Measurements from ENCODE around the gene RERE. TPM values are rescaled to one million over a fixed set of nuclear protein-coding genes. Genes with fewer than 3 reads are reported as not detected.

The RERE gene
- total RNA-seq, 4 donors from 2014 or later, result 51.2 to 1,226 (median 253) TPM

DNA sequence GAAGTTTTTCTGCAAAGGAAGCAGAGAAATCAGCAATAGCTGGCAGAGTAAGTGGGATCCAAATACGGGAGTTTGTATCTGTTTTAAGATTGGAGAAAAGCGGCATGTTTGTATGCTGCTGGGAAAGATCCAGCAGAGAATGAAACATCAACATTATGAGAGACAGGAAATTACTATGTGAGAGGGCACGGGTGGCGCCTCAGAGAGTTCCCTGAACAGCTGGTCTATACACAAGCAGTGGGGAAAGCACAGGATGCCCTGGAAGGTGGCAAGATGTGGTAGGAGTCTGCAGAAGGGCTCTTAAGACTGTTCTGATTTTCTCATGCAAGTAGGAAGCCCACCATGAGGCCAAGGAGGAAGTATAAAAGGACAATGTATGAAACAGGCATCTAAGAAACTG, 130.4 kb downstream of the RERE start:
- Histone ChIP-seq H3K9me3 (no peaks in the 10 kb centered on the region), H3K36me3 (no peaks in the 10 kb centered on the region), H3K27ac (peak overlapping the region; percentile 51 to 64), H3K4me1 (peaks cover 0 to 10% of the 10 kb centered on the region in 2 donors), H3K27me3 (no peaks in the 10 kb centered on the region), H3K4me3 (no peak overlapping the region)
- intact Hi-C loops (cut with DNase I; ENCODE audit: low total_unique reads), result no loop called here
- DNase-seq, result no peak
- no peak for TF ChIP-seq POLR2A (IDR thresholded peaks at IDR 0.05)
- TF ChIP-seq, protein P1, sequence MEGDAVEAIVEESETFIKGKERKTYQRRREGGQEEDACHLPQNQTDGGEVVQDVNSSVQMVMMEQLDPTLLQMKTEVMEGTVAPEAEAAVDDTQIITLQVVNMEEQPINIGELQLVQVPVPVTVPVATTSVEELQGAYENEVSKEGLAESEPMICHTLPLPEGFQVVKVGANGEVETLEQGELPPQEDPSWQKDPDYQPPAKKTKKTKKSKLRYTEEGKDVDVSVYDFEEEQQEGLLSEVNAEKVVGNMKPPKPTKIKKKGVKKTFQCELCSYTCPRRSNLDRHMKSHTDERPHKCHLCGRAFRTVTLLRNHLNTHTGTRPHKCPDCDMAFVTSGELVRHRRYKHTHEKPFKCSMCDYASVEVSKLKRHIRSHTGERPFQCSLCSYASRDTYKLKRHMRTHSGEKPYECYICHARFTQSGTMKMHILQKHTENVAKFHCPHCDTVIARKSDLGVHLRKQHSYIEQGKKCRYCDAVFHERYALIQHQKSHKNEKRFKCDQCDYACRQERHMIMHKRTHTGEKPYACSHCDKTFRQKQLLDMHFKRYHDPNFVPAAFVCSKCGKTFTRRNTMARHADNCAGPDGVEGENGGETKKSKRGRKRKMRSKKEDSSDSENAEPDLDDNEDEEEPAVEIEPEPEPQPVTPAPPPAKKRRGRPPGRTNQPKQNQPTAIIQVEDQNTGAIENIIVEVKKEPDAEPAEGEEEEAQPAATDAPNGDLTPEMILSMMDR (IDR thresholded peaks at IDR 0.05), result no peak

DNA sequence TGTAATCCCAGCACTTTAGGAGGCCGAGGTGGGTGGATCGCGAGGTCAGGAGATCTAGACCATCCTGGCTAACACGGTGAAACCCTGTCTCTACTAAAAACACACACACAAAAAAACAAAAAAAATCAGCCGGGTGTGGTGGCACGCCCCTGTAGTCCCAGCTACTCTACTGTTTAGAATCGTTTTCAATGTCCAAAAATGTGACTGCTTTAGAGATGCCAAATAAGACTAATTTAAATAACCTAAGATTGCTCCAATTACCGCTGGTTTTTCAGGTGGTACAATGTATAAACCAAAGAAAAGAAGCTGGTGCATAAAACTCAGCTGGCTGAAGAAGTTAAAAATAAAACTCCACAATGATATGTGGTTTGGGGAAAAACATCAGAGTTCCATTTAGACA, 132.0 kb downstream of the RERE start:
- Histone ChIP-seq H3K36me3 (no peaks in the 10 kb centered on the region), H3K27ac (no peak overlapping the region), H3K9me3 (no peaks in the 10 kb centered on the region), H3K4me1 (peaks cover 0 to 10% of the 10 kb centered on the region in 2 donors), H3K4me3 (no peak overlapping the region), H3K27me3 (no peaks in the 10 kb centered on the region)
- DNase-seq, result no peak
- intact Hi-C loops (cut with DNase I; ENCODE audit: low total_unique reads), result no loop called here
- TF ChIP-seq, protein P1 (IDR thresholded peaks at IDR 0.05), result no peak
- TF ChIP-seq POLR2A (IDR thresholded peaks at IDR 0.05), result no peak

DNA sequence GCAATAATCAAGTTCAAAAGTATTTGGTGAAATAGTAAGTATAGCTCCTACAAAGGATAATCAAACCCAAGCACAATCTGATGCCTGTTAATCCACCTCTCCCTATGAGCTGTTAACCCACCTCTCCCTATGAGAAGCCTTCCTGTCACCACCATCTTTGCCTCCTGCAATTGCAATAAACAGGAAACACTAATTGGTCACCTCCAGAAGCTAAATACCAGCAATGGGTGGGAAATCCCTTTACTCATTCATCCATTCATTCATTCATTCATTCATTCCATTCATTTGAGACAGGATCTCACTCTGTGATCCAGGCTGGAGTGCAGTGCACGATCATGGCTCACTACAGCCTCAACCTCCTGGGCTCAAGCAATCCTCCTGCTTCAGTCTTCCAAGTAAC, 132.8 kb downstream of the RERE start:
- no peak for TF ChIP-seq POLR2A (IDR thresholded peaks at IDR 0.05)
- TF ChIP-seq, protein P1 (IDR thresholded peaks at IDR 0.05), result no peak
- Histone ChIP-seq H3K36me3 (no peaks in the 10 kb centered on the region), H3K27me3 (no peaks in the 10 kb centered on the region), H3K27ac (no peak overlapping the region), H3K9me3 (no peaks in the 10 kb centered on the region), H3K4me1 (peaks cover 0 to 10% of the 10 kb centered on the region in 2 donors), H3K4me3 (no peak overlapping the region)
- intact Hi-C loops (cut with DNase I; ENCODE audit: low total_unique reads), result no loop called here
- DNase-seq, result no peak

DNA sequence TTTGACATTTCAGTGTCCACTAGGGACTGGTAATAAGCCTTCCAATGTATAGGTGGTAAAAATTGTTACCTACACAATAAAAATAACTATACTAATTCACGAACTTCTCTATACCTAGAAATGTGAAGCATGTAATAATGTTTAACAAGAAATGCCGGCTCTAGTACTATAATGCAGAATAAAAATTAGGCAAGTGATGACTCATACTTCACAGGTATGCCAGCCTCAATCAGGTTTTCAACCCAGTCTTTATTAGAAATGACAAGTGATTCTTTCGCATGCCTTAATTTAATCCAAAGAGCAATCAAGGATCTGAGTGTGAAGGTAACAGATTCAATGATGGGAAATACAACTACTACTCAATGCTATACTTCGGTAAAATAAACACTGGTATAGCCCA, 134.9 kb downstream of the RERE start:
- DNase-seq, result no peak
- Histone ChIP-seq H3K27me3 (no peaks in the 10 kb centered on the region), H3K4me3 (no peak overlapping the region), H3K9me3 (no peaks in the 10 kb centered on the region), H3K36me3 (no peaks in the 10 kb centered on the region), H3K27ac (no peak overlapping the region), H3K4me1 (peaks cover 2 to 8% of the 10 kb centered on the region in 2 donors)
- intact Hi-C loops (cut with DNase I; ENCODE audit: low total_unique reads), result no loop called here
- no peak for TF ChIP-seq POLR2A (IDR thresholded peaks at IDR 0.05)
- TF ChIP-seq, protein P1 (IDR thresholded peaks at IDR 0.05), result no peak

DNA sequence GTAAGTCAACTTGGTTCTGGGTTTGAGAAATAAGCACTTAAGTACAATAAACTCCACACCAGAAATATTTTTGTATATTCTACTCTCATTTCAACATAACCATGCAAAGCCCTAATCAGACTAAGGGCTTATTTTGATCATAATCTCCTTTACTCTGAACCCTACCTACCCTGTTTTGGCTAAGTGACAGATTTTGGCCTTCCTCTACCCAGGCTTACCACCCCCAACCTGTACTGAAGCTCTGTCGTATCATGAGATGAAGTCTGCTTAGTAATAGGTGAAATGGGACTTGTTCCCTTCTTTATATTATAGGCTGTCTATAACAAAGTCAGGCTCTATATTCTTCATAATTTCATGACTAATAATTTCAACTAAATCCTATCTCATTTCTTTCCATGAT, 135.5 kb downstream of the RERE start:
- no peaks in the 10 kb centered on the region for H3K9me3 ChIP-seq
- no peak for DNase-seq
- H3K27ac ChIP-seq, result no peak overlapping the region
- no peaks in the 10 kb centered on the region for H3K27me3 ChIP-seq
- H3K36me3 ChIP-seq, result no peaks in the 10 kb centered on the region
- H3K4me3 ChIP-seq, result no peak overlapping the region
- TF ChIP-seq POLR2A (IDR thresholded peaks at IDR 0.05), result no peak
- TF ChIP-seq, protein P1 (IDR thresholded peaks at IDR 0.05), result no peak
- intact Hi-C loops (cut with DNase I; ENCODE audit: low total_unique reads), result no loop called here
- H3K4me1 ChIP-seq, result peaks cover 3 to 4% of the 10 kb centered on the region in 2 donors

Measured in uterus (tissue), 4 donors.